Non-pigmented ciliary epithelial cell (primary cell): Measurements from ENCODE around the gene ACVR1C.
A peak's percentile ranks its signal among the peaks of the same experiment; 100 is the strongest.

Source experiments
- DNase-seq: peaks from one replicate; pipeline ENCODE4 v3.0.0-alpha.2; 2010; ENCODE audit warnings: low read depth

ACVR1C gene

DNA sequence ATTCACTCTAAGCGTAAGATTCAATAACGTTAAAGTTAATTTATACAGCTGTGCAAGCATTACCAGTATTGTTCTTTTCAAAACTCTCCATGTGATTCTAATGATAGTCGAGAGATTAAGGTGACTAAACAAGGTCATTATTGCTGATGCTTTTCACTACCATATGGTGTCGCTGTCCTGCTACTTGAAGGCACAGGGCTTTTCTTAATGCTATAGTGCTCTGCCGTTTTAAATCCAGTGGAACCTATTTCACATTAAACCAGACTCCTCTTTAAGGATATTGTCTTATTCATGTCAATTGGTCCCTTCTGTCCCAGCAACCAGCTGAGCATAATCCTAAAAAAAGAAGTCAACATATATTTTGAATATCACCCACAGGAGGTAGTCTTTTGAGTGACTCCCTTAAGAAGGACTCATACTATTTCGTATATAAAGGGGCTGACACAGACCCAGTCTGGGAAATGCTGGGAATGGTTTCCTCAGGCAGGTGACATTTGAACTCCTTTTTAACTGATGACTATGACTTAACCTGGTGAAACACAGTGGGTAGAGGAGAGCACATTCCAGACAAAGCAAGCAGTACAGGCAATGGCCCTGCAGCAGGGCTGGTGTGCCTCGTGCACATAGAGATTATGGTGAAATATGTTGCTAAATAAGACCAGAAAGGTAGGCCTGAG is 130.9 kb downstream of the ACVR1C start:
- no peak for DNase-seq

- DNase-seq = peak; percentile 42
Observed at GRCh38 chr2:157492189-157492773, 136.4 kb downstream of the ACVR1C start.

DNA sequence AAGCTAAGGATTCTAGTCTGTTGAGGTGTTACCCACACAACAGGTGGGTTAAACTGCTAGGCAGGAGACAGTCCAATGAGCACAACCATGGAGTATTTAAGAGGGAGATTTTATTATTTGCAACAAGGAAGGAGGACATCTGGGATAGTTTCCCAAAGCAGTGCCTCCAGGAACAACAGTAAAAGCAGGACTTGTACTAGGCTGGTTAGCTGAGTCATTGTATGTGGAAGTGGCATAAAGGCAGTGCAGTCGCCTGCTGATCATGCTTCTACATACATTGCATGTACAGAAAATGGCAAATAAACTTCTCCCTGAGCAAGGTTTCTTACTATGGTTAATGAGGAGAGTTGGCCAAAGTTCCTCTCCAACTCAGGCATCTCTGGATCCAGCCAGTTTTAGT is 138.7 kb downstream of the ACVR1C start:
- no peak for DNase-seq

GRCh38 chr2:157488877-157489276 is 139.8 kb downstream of the ACVR1C start:
- DNase-seq = no peak

DNA sequence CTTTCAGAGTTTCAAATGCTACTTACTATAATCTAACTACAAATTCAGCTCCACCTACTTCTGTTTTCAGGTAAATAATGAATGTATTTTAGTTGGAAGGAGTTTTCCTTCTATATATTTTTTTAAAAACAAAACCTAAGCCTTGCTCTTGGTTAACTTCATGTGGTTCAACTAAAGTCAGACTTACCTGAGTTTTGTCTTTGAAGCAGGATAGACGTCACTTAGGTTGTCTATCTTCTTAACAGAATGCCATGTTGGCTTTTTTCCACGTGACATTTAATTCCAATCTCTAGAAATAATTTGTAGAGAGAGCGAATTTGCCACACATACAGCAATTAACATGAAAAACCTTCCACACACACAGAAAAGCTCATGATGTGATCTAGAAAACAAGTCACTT is 140.9 kb downstream of the ACVR1C start:
- DNase-seq = no peak

- DNase-seq = no peak
Observed at GRCh38 chr2:157487271-157487610, 141.4 kb downstream of the ACVR1C start.

DNA sequence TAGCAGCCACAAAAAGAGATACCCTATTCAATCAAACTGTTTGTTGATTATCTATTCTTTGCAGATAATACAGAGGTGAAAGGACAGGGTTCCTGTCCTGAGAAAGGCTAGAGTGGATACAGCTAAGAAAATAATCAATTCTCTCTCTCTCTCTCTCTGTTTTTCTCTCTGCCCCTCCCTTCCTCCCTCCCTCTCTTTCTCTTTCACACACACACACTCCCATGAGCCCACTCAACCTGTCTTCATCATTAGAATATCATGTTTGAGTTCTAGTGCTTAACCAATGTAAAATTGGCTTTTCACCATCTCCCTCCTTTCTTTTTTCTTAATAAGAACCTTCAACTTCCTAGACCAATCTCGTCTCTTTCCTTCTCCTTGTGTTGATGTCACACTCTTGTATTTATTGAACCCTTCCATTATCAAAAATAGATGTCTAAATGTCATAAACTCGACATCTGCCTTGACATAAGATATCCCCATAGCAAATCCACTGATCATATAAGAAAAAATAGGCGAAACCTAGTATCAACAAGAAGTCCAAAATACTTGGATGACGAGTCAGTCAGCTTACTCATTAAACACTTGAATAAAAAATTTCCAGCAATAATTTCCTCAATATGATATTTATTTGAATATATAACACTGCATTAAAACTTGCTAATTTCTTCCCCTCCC is 141.9 kb downstream of the ACVR1C start:
- DNase-seq = no peak

- DNase-seq = no peak
Observed at GRCh38 chr2:157480182-157480961, 148.3 kb downstream of the ACVR1C start.

DNA sequence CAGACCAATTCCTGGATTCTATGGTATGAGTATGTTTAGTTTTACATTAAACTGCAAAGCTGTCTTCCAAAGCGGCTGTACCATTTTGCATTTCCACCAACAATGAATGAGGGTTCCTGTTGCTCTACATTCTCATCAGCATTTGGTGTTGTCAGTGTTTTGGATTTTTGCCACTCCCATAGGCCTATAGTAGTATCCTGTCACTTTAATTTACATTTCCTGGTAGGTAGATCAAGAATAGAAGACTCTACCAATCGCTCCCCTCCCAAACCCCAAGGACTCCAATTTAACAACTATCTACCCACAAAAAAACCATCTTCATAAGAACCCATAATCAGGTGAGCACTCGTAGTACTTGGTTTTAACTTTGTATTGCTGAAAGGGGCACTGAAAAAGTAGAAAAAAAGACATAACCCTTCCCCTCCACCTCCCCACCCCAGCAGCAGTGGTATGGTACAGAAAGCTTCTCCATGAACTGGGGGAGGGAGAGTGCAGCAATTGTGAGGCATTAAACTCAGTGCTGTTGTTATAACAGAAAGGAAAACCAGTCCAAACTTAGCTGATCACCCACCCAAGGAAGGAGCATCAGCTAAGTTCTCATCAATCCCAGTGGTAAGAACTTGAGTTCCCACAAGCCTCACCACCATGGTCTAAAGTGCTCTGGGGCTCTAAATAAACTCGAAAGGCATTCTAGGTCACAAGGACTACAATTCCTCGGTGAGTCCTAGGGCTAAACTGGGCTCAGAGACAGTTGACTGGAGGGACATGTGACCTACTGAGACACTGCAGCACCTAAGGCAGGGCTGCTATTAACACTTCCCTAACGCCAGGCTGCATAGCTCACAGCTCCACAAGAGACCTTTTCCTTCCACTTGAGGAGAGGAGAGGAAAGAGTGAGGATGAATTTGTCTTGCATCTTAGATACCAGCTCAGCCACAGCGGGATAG is 149.3 kb downstream of the ACVR1C start:
- DNase-seq = no peak

GRCh38 chr2:157477919-157478318 is 150.7 kb downstream of the ACVR1C start:
- DNase-seq = no peak

- no peak for DNase-seq
Observed at GRCh38 chr2:157476953-157477709, 151.5 kb downstream of the ACVR1C start.
